ENCODE measurements around the gene NPIPA5.
"Not testable (repeated sequence)": the region's sequence is repeated elsewhere in the genome, so short reads cannot be mapped to it uniquely, and the experiment has no call there.

GRCh38 chr16:15337974-15338605 is 40.0 kb downstream of the NPIPA5 start:
- TF ChIP-seq CTCF, POLR2A (IDR thresholded peaks at IDR 0.05): not testable (repeated sequence)
